Endothelial cell (in vitro differentiated cells): ENCODE data around the gene KLHL35. TPM values are rescaled to one million over a fixed set of nuclear protein-coding genes. Genes with fewer than 3 reads are reported as not detected.

Source experiments
- DNase-seq: peaks from one replicate; pipeline ENCODE4 v3.0.0; 2021; ENCODE audit warnings: low spot score
- H3K27ac Mint-ChIP-seq: one replicate; pipeline ENCODE4 v1.8.0; 2021; ENCODE audit warnings: mixed read lengths, inconsistent platforms; ENCODE audit not compliant: unreplicated experiment
- H3K27me3 Mint-ChIP-seq: one replicate; pipeline ENCODE4 v1.8.0; 2021; ENCODE audit warnings: mild to moderate bottlenecking, moderate library complexity, mixed read lengths, inconsistent platforms; ENCODE audit not compliant: unreplicated experiment
- H3K36me3 Mint-ChIP-seq: one replicate; pipeline ENCODE4 v1.8.0; 2021; ENCODE audit warnings: mild to moderate bottlenecking, low read depth, mixed read lengths, inconsistent platforms; ENCODE audit not compliant: unreplicated experiment
- H3K4me1 Mint-ChIP-seq: one replicate; pipeline ENCODE4 v1.8.0; 2021; ENCODE audit warnings: mild to moderate bottlenecking, mixed read lengths, inconsistent platforms; ENCODE audit not compliant: unreplicated experiment
- H3K4me3 Mint-ChIP-seq: one replicate; pipeline ENCODE4 v1.8.0; 2021; ENCODE audit warnings: mild to moderate bottlenecking, mixed read lengths, inconsistent platforms; ENCODE audit not compliant: unreplicated experiment
- H3K9me3 Mint-ChIP-seq: one replicate; pipeline ENCODE4 v1.8.0; 2021; ENCODE audit warnings: mixed read lengths, inconsistent platforms; ENCODE audit not compliant: unreplicated experiment
- CTCF ChIP-seq: fragments of 200-600 bp; sonication (generic); IDR thresholded peaks from one replicate; pipeline ENCODE4 v1.5.0; 2021; ENCODE audit warnings: antibody characterized with exemption; ENCODE audit not compliant: unreplicated experiment
- total RNA-seq: library from RNA; stranded (reverse); fragmentation: NEBNext Ultra II Directional; extraction: Animal tissue kit (Norgen Biotek cat#: 25700); gene quantifications from one replicate; pipeline ENCODE4 v1.2.1, GENCODE V29; 2021; ENCODE audit not compliant: unreplicated experiment

Gene KLHL35
- total RNA-seq, 1 donor from 2014 or later, result 2.8 TPM

GRCh38 chr11:75388386-75389275 is 44.4 kb downstream of the KLHL35 start:
- Mint-ChIP-seq H3K4me3 (no peak overlapping the region), H3K27me3 (no peaks in the 10 kb centered on the region), H3K27ac (no peak overlapping the region), H3K36me3 (no peaks in the 10 kb centered on the region), H3K4me1 (peaks cover 5% of the 10 kb centered on the region), H3K9me3 (no peaks in the 10 kb centered on the region)
- peak; percentile 81 for TF ChIP-seq CTCF
- DNase-seq, result peak; percentile 74

GRCh38 chr11:75387736-75388294 is 45.2 kb downstream of the KLHL35 start:
- Mint-ChIP-seq H3K4me1 (peaks cover 11% of the 10 kb centered on the region), H3K27me3 (no peaks in the 10 kb centered on the region), H3K36me3 (no peaks in the 10 kb centered on the region), H3K4me3 (no peak overlapping the region), H3K9me3 (no peaks in the 10 kb centered on the region), H3K27ac (no peak overlapping the region)
- no peak for TF ChIP-seq CTCF
- DNase-seq, result no peak

GRCh38 chr11:75386942-75387630 is 45.9 kb downstream of the KLHL35 start:
- Mint-ChIP-seq H3K27me3 (no peaks in the 10 kb centered on the region), H3K36me3 (no peaks in the 10 kb centered on the region), H3K27ac (peak overlapping the region; percentile 15), H3K9me3 (no peaks in the 10 kb centered on the region), H3K4me1 (peaks cover 11% of the 10 kb centered on the region), H3K4me3 (no peak overlapping the region)
- DNase-seq, result no peak
- no peak for TF ChIP-seq CTCF

- DNase-seq, result peak; percentile 82
- no peaks in the 10 kb centered on the region for H3K27me3 Mint-ChIP-seq
- H3K4me1 Mint-ChIP-seq, result peaks cover 11% of the 10 kb centered on the region
- H3K4me3 Mint-ChIP-seq, result no peak overlapping the region
- no peak overlapping the region for H3K27ac Mint-ChIP-seq
- no peaks in the 10 kb centered on the region for H3K9me3 Mint-ChIP-seq
- peak; percentile 99 for TF ChIP-seq CTCF
- H3K36me3 Mint-ChIP-seq, result no peaks in the 10 kb centered on the region
These were observed 48.4 kb downstream of the KLHL35 start for GRCh38 chr11:75384438-75385080.
